Endodermal cell (in vitro differentiated cells): ENCODE data around the gene CNTNAP5. TPM values are rescaled to one million over a fixed set of nuclear protein-coding genes. Genes with fewer than 3 reads are reported as not detected.

Experiments used
- DNase-seq: peaks from one replicate; pipeline ENCODE4 v3.0.0-alpha.2; 2017
- H3K27ac ChIP-seq: 2 replicates; pipeline ENCODE4 v1.5.1; 2013; ENCODE audit warnings: mild to moderate bottlenecking, low read depth, low read length, moderate library complexity
- H3K27me3 ChIP-seq: 2 replicates; pipeline ENCODE4 v1.6.1; 2013; ENCODE audit warnings: mild to moderate bottlenecking, low read length, moderate library complexity; ENCODE audit not compliant: insufficient read depth, control insufficient read depth, poor library complexity, severe bottlenecking
- H3K36me3 ChIP-seq: 2 replicates; pipeline ENCODE4 v1.7.0; 2013; ENCODE audit warnings: mild to moderate bottlenecking, low read length, moderate library complexity; ENCODE audit not compliant: control insufficient read depth, insufficient read depth
- H3K4me1 ChIP-seq: one replicate; pipeline ENCODE4 v1.7.0; 2013; ENCODE audit warnings: low read length; ENCODE audit not compliant: control insufficient read depth, insufficient read depth
- H3K4me3 ChIP-seq: 2 replicates; pipeline ENCODE4 v1.5.1; 2013; ENCODE audit warnings: mild to moderate bottlenecking, low read length, moderate library complexity
- H3K9ac ChIP-seq: 2 replicates; pipeline ENCODE4 v1.6.1; 2013; ENCODE audit warnings: mild to moderate bottlenecking, low read length, moderate library complexity; ENCODE audit not compliant: poor library complexity, severe bottlenecking; ENCODE audit errors: extremely low read depth
- H3K9me3 ChIP-seq: 2 replicates; pipeline ENCODE4 v1.6.1; 2013; ENCODE audit warnings: mild to moderate bottlenecking, low read length, moderate library complexity; ENCODE audit not compliant: control insufficient read depth
- H3K27ac Mint-ChIP-seq: 2 replicates; pipeline ENCODE4 v1.8.0; 2020; ENCODE audit warnings: mixed read lengths
- H3K27me3 Mint-ChIP-seq: 2 replicates; pipeline ENCODE4 v1.8.0; 2021; ENCODE audit warnings: mild to moderate bottlenecking, mixed read lengths; ENCODE audit not compliant: insufficient read depth
- H3K36me3 Mint-ChIP-seq: 2 replicates; pipeline ENCODE4 v1.8.0; 2020; ENCODE audit warnings: low read depth, mixed read lengths
- H3K4me1 Mint-ChIP-seq: 2 replicates; pipeline ENCODE4 v1.8.0; 2020; ENCODE audit warnings: mixed read lengths
- H3K4me3 Mint-ChIP-seq: 2 replicates; pipeline ENCODE4 v1.8.0; 2020; ENCODE audit warnings: mild to moderate bottlenecking, moderate library complexity, mixed read lengths
- H3K9me3 Mint-ChIP-seq: 2 replicates; pipeline ENCODE4 v1.8.0; 2020; ENCODE audit warnings: mild to moderate bottlenecking, mixed read lengths
- CTCF ChIP-seq: fragments of 200-600 bp; sonication (generic); conservative IDR thresholded peaks from 2 replicates; pipeline ENCODE4 v1.5.0; 2021; ENCODE audit warnings: antibody characterized with exemption, mild to moderate bottlenecking
- WGBS, 2 experiments: methylation state at CpG; one replicate each; pipeline versions ENCODE4 v1.1.5 to v1.1.7; 2013; ENCODE audit warnings: missing lambda C conversion rate in 2 of 2, mixed read lengths in 1 of 2; ENCODE audit not compliant: insufficient coverage in 1 of 2, insufficient read length in 1 of 2; 5-methylcytosine and 5-hydroxymethylcytosine counted together
- total RNA-seq, 2 donors: library from RNA; stranded (reverse); fragmentation: NEBNext Ultra II Directional in 1 of 2; extraction: Animal tissue kit (Norgen Biotek cat#: 25700) in 1 of 2; gene quantifications; 2 replicates in 1 of 2; 3 replicates in 1 of 2; pipeline ENCODE4 v1.2.1, GENCODE V29; 2021

Gene CNTNAP5
- total RNA-seq, 2 donors from 2014 or later = 0.70 to 4.4 TPM

- 90 to 94% methylated on average over 5 of the region's 6 CpGs for WGBS, 2 experiments
- H3K36me3 ChIP-seq = no peaks in the 10 kb centered on the region
- no peaks in the 10 kb centered on the region for H3K27me3 ChIP-seq
- Mint-ChIP-seq H3K27me3 (no peaks in the 10 kb centered on the region), H3K9me3 (peaks cover 7% of the 10 kb centered on the region), H3K27ac (no peak overlapping the region), H3K4me1 (peaks cover 10% of the 10 kb centered on the region), H3K4me3 (no peak overlapping the region), H3K36me3 (no peaks in the 10 kb centered on the region)
- H3K27ac ChIP-seq = no peak overlapping the region
- no peak overlapping the region for H3K9ac ChIP-seq
- DNase-seq = no peak
- H3K4me1 ChIP-seq = peaks cover 4% of the 10 kb centered on the region
- no peaks in the 10 kb centered on the region for H3K9me3 ChIP-seq
- no peak overlapping the region for H3K4me3 ChIP-seq
- TF ChIP-seq CTCF = no peak
These were observed 233.2 kb downstream of the CNTNAP5 start for GRCh38 chr2:124258140-124258880.

GRCh38 chr2:124261456-124261855 is 236.4 kb downstream of the CNTNAP5 start:
- Mint-ChIP-seq H3K4me3 (no peak overlapping the region), H3K36me3 (no peaks in the 10 kb centered on the region), H3K4me1 (no peaks in the 10 kb centered on the region), H3K9me3 (peaks cover 7% of the 10 kb centered on the region), H3K27ac (no peak overlapping the region), H3K27me3 (no peaks in the 10 kb centered on the region)
- TF ChIP-seq CTCF = no peak
- Histone ChIP-seq H3K27me3 (no peaks in the 10 kb centered on the region), H3K9me3 (no peaks in the 10 kb centered on the region), H3K4me3 (no peak overlapping the region), H3K36me3 (no peaks in the 10 kb centered on the region), H3K27ac (no peak overlapping the region), H3K9ac (no peak overlapping the region), H3K4me1 (no peaks in the 10 kb centered on the region)
- no peak for DNase-seq
- 89 to 91% methylated on average over 4 to 5 of the region's 5 CpGs for WGBS, 2 experiments

- no peak for DNase-seq
- Histone ChIP-seq H3K4me1 (no peaks in the 10 kb centered on the region), H3K27ac (no peak overlapping the region), H3K36me3 (no peaks in the 10 kb centered on the region), H3K9me3 (no peaks in the 10 kb centered on the region), H3K27me3 (no peaks in the 10 kb centered on the region), H3K4me3 (no peak overlapping the region), H3K9ac (no peak overlapping the region)
- peaks cover 16% of the 10 kb centered on the region for H3K4me1 Mint-ChIP-seq
- H3K27ac Mint-ChIP-seq = no peak overlapping the region
- no peak overlapping the region for H3K4me3 Mint-ChIP-seq
- no peaks in the 10 kb centered on the region for H3K36me3 Mint-ChIP-seq
- WGBS, 2 experiments = 93% methylated on average over 3 to 6 of the region's 6 CpGs
- H3K27me3 Mint-ChIP-seq = no peaks in the 10 kb centered on the region
- H3K9me3 Mint-ChIP-seq = peaks cover 7% of the 10 kb centered on the region
- TF ChIP-seq CTCF = no peak
These were observed 239.5 kb downstream of the CNTNAP5 start for GRCh38 chr2:124264551-124265091.
